ENCODE results near the gene ZNHIT6.

DNA sequence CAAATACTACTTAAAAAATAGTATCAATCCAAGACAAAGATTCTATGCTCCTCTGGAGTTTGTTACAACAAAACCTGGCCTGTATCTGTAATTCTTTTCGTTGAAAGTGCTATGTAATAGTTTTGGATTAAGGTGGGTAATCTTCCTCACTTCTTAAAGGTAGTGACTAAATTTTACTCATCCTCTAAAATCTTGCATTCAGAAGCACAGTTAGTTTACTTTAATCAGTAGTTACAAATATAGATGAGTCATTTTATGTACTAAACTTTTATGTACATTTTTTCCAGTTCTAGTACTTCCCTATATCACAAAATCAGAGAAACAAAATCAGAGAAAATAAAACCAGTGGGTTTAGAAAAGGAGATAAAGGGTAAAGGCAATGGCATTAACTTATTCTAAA lies 51.3 kb downstream of the ZNHIT6 start:
- TF ChIP-seq CTCF (tag by site-specific recombination; IDR thresholded peaks at IDR 0.05) (no peak), BCL11A (tag by site-specific recombination; IDR thresholded peaks at IDR 0.05; ENCODE audit: low read depth) (no peak), RBAK (tag by site-specific recombination; IDR thresholded peaks at IDR 0.05) (no peak), SCRT2 (tag by site-specific recombination; IDR thresholded peaks at IDR 0.05) (no peak), ATF2 (tag by site-specific recombination; IDR thresholded peaks at IDR 0.05; ENCODE audit: low read depth) (no peak), ZFP3 (tag by site-specific recombination; IDR thresholded peaks at IDR 0.05; ENCODE audit: low read depth) (no peak), ZNF362 (tag by site-specific recombination; IDR thresholded peaks at IDR 0.05) (no peak), YY2 (tag by site-specific recombination; IDR thresholded peaks at IDR 0.05) (no peak), SP3 (tag by site-specific recombination; IDR thresholded peaks at IDR 0.05) (no peak)
